ENCODE results near the gene ZCCHC9.

ZCCHC9 gene

DNA sequence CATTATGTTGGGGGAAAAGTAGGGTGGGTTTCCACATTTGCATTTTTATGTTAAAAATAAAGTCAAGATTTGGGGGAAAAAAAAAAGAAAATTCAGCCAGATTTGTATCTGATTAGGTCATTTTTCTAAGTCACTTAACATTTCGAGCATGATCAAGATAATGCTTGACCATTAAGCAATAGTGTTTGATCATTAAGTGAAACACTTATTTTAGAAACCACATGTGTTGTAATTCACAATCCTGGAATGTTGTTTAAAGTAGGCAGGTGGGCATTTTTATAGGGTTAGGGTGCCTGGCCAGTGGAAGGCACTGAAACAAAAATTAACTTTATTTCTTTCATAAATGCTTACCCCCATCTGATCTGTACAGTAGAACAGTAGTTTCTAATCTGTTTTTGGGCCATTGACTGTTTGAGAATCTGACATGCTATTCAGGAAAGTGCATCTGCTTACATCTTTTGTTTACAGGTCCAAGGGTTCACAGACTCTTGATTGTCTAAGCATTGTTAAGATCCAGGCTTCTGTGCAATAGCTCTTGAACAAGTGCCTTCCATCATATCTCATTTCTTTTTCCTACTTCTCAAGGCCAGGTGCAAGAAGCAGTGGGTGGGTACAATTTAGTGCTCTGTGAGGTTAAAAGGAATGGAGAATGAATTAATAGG, 9.1 kb downstream of the ZCCHC9 start:
- TF ChIP-seq, protein P1, sequence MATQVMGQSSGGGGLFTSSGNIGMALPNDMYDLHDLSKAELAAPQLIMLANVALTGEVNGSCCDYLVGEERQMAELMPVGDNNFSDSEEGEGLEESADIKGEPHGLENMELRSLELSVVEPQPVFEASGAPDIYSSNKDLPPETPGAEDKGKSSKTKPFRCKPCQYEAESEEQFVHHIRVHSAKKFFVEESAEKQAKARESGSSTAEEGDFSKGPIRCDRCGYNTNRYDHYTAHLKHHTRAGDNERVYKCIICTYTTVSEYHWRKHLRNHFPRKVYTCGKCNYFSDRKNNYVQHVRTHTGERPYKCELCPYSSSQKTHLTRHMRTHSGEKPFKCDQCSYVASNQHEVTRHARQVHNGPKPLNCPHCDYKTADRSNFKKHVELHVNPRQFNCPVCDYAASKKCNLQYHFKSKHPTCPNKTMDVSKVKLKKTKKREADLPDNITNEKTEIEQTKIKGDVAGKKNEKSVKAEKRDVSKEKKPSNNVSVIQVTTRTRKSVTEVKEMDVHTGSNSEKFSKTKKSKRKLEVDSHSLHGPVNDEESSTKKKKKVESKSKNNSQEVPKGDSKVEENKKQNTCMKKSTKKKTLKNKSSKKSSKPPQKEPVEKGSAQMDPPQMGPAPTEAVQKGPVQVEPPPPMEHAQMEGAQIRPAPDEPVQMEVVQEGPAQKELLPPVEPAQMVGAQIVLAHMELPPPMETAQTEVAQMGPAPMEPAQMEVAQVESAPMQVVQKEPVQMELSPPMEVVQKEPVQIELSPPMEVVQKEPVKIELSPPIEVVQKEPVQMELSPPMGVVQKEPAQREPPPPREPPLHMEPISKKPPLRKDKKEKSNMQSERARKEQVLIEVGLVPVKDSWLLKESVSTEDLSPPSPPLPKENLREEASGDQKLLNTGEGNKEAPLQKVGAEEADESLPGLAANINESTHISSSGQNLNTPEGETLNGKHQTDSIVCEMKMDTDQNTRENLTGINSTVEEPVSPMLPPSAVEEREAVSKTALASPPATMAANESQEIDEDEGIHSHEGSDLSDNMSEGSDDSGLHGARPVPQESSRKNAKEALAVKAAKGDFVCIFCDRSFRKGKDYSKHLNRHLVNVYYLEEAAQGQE (IDR thresholded peaks at IDR 0.05; ENCODE audit: insufficient read depth in 1 of 2, low read depth in 2 of 2, low read length in 2 of 2), result no peak
- TF ChIP-seq TAF1 (IDR thresholded peaks at IDR 0.05; ENCODE audit: borderline replicate concordance, insufficient read depth, low read length) (no peak), FOXP2 (optimal IDR thresholded peaks at IDR 0.05; ENCODE audit: borderline replicate concordance, extremely low read depth, extremely low read length, insufficient read depth) (no peak), SIN3A (IDR thresholded peaks at IDR 0.05; ENCODE audit: borderline replicate concordance, insufficient read depth, low read length) (no peak), POLR2AphosphoS5 (IDR thresholded peaks at IDR 0.05; ENCODE audit: low read depth, low read length) (no peak)

DNA sequence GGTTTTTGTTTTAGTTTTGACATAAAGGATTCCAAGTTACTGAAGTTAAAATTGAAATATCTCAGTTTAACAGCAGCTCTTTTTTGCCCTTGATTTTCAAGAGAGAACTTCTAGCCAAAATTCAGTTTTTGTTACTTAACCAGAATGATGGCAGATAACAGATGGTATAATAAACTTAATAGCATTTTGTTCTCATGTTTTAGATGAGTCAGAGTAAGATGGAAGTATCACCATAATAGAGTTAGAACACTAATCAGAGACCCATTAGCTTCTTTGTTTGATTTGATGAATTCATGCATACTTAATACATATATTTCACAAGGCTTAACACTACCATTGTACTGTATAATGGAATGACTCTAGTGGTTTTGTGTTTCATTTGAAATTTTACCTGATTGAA, 11.9 kb downstream of the ZCCHC9 start:
- TF ChIP-seq POLR2AphosphoS5 (IDR thresholded peaks at IDR 0.05; ENCODE audit: low read depth, low read length) (no peak), FOXP2 (optimal IDR thresholded peaks at IDR 0.05; ENCODE audit: borderline replicate concordance, extremely low read depth, extremely low read length, insufficient read depth) (no peak), SIN3A (IDR thresholded peaks at IDR 0.05; ENCODE audit: borderline replicate concordance, insufficient read depth, low read length) (no peak), TAF1 (IDR thresholded peaks at IDR 0.05; ENCODE audit: borderline replicate concordance, insufficient read depth, low read length) (no peak)
- TF ChIP-seq, protein P1 (IDR thresholded peaks at IDR 0.05; ENCODE audit: insufficient read depth in 1 of 2, low read depth in 2 of 2, low read length in 2 of 2), result no peak

DNA sequence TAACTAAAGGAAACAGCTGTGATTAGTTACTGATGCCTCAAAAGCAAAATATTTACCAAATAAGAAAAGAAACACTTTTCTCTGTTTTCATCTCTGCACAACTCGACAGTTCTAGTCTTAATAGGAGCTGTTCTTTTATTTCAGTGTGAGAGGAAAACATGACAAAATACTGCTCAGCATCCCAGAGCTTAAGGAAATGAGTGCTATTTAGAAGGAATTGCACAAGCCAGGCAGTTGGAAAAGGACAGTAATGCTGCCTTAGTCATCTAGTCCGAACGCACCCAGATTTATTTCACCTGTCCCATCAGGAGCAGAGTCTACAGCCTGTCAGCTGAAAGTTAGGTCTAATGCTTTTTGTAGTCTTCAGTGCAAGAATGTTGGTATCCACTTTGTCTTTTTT, 12.3 kb downstream of the ZCCHC9 start:
- no peak for TF ChIP-seq FOXP2 (optimal IDR thresholded peaks at IDR 0.05; ENCODE audit: borderline replicate concordance, extremely low read depth, extremely low read length, insufficient read depth)
- no peak for TF ChIP-seq POLR2AphosphoS5 (IDR thresholded peaks at IDR 0.05; ENCODE audit: low read depth, low read length)
- no peak for TF ChIP-seq TAF1 (IDR thresholded peaks at IDR 0.05; ENCODE audit: borderline replicate concordance, insufficient read depth, low read length)
- no peak for TF ChIP-seq SIN3A (IDR thresholded peaks at IDR 0.05; ENCODE audit: borderline replicate concordance, insufficient read depth, low read length)
- TF ChIP-seq, protein P1 (IDR thresholded peaks at IDR 0.05; ENCODE audit: insufficient read depth in 1 of 2, low read depth in 2 of 2, low read length in 2 of 2), result no peak

DNA sequence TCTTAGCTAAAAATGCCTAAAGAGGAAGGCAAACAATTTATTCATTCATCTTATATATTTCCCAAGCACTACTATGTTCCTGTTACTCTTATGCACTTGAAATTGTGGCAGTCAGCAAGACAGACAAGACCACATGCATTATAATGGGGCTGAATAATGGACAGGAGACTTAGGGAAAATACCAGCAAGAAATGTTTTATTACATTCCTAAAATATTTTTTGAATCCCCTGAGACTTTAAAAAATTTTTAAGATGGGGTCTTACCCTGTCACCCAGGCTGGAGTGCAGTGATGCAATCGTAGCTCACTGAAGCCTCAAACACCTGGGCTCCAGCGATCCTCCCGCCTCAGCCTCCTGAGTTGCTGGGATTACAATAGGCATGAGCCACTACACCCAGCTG, 13.2 kb downstream of the ZCCHC9 start:
- TF ChIP-seq TAF1 (IDR thresholded peaks at IDR 0.05; ENCODE audit: borderline replicate concordance, insufficient read depth, low read length) (no peak), SIN3A (IDR thresholded peaks at IDR 0.05; ENCODE audit: borderline replicate concordance, insufficient read depth, low read length) (no peak), POLR2AphosphoS5 (IDR thresholded peaks at IDR 0.05; ENCODE audit: low read depth, low read length) (no peak), FOXP2 (optimal IDR thresholded peaks at IDR 0.05; ENCODE audit: borderline replicate concordance, extremely low read depth, extremely low read length, insufficient read depth) (no peak)
- TF ChIP-seq, protein P1 (IDR thresholded peaks at IDR 0.05; ENCODE audit: insufficient read depth in 1 of 2, low read depth in 2 of 2, low read length in 2 of 2), result no peak

Measured in PFSK-1 (cell line).